IPS-NIHi11 (cell line): ENCODE data around the gene TRIM40.

ENCODE experiments used
- DNase-seq: peaks from one replicate; pipeline ENCODE4 v3.0.0; 2012; ENCODE audit warnings: mixed read lengths, low spot score

Gene TRIM40

GRCh38 chr6:30135757-30136156 lies at the start of gene TRIM40:
TSS of gene TRIM40 (plus strand) at chr6:30136140. CDS start at chr6:30137037, 897 bp downstream.
- no peak for DNase-seq

- no peak for DNase-seq
These were observed 48.1 kb upstream of the TRIM40 start for GRCh38 chr6:30087876-30088275.

GRCh38 chr6:30091577-30092381 lies 44.2 kb upstream of the TRIM40 start:
- DNase-seq: peak; percentile 24

GRCh38 chr6:30092852-30093543 lies 42.9 kb upstream of the TRIM40 start:
- no peak for DNase-seq

- no peak for DNase-seq
These were observed 41.8 kb upstream of the TRIM40 start for GRCh38 chr6:30093951-30094661.

- no peak for DNase-seq
These were observed 39.1 kb upstream of the TRIM40 start for GRCh38 chr6:30096829-30097228.

GRCh38 chr6:30097902-30098768 lies 37.8 kb upstream of the TRIM40 start:
- no peak for DNase-seq

- DNase-seq: no peak
These were observed 35.8 kb upstream of the TRIM40 start for GRCh38 chr6:30100154-30100553.

GRCh38 chr6:30100585-30101443 lies 35.1 kb upstream of the TRIM40 start:
- peak; percentile 53 for DNase-seq

GRCh38 chr6:30101444-30102413 lies 34.2 kb upstream of the TRIM40 start:
- DNase-seq: peak; percentile 93

GRCh38 chr6:30102414-30102969 lies 33.4 kb upstream of the TRIM40 start:
- no peak for DNase-seq

- peak; percentile 83 for DNase-seq
These were observed 32.7 kb upstream of the TRIM40 start for GRCh38 chr6:30102970-30103871.

- DNase-seq: no peak
These were observed 32.1 kb upstream of the TRIM40 start for GRCh38 chr6:30103872-30104179.

GRCh38 chr6:30104661-30105060 lies 31.3 kb upstream of the TRIM40 start:
- no peak for DNase-seq

- no peak for DNase-seq
These were observed 24.6 kb upstream of the TRIM40 start for GRCh38 chr6:30111266-30111856.

- no peak for DNase-seq
These were observed 23.4 kb upstream of the TRIM40 start for GRCh38 chr6:30112402-30112994.

- DNase-seq: no peak
These were observed 22.8 kb upstream of the TRIM40 start, which contains the start of gene TRIM31 for GRCh38 chr6:30113003-30113759. TSS of gene TRIM31 (minus strand) at chr6:30113090. CDS start at chr6:30112805, 285 bp downstream.
